C4-2B (cell line): Measurements from ENCODE around the gene CCSER2.
"Not testable (repeated sequence)": the region's sequence is repeated elsewhere in the genome, so short reads cannot be mapped to it uniquely, and the experiment has no call there.

Experiments
- H3K27ac ChIP-seq: fragments of 450-650 bp; 2 replicates; pipeline ENCODE4 v1.5.1; 2017
- CTCF ChIP-seq: fragments of 450-650 bp; conservative IDR thresholded peaks from 2 replicates; pipeline ENCODE4 v1.5.1; 2017; ENCODE audit warnings: mild to moderate bottlenecking
- ZFX ChIP-seq: fragments of 450-650 bp; IDR thresholded peaks from 2 replicates; pipeline ENCODE4 v1.6.1; 2017

Gene CCSER2

GRCh38 chr10:84484541-84484940, 156.2 kb downstream of the CCSER2 start:
- no peak overlapping the region for H3K27ac ChIP-seq
- TF ChIP-seq CTCF (no peak), ZFX (no peak)

GRCh38 chr10:84493361-84493760, 165.0 kb downstream of the CCSER2 start:
- H3K27ac ChIP-seq, result no peak overlapping the region

GRCh38 chr10:84493951-84494848, 165.8 kb downstream of the CCSER2 start:
- H3K27ac ChIP-seq, result no peak overlapping the region
- TF ChIP-seq ZFX (no peak), CTCF (no peak)

More at GRCh38 chr10:84493361-84493760, 165.0 kb downstream of the CCSER2 start:
- TF ChIP-seq CTCF, result no peak
- no peak for TF ChIP-seq ZFX

GRCh38 chr10:84494849-84495180, 166.4 kb downstream of the CCSER2 start:
- no peak overlapping the region for H3K27ac ChIP-seq
- TF ChIP-seq CTCF (no peak), ZFX (no peak)

- TF ChIP-seq CTCF (no peak), ZFX (no peak)
- no peak overlapping the region for H3K27ac ChIP-seq
Observed at GRCh38 chr10:84497978-84498377, 169.6 kb downstream of the CCSER2 start.

GRCh38 chr10:84499039-84499438, 170.7 kb downstream of the CCSER2 start:
- not testable (repeated sequence) for H3K27ac ChIP-seq

- no peak overlapping the region for H3K27ac ChIP-seq
- TF ChIP-seq ZFX, result no peak
- no peak for TF ChIP-seq CTCF
Observed at GRCh38 chr10:84499846-84500245, 171.5 kb downstream of the CCSER2 start.

GRCh38 chr10:84510121-84510520, 181.7 kb downstream of the CCSER2 start:
- TF ChIP-seq CTCF (no peak), ZFX (no peak)
- H3K27ac ChIP-seq, result no peak overlapping the region
